Mesenchymal stem cell (in vitro differentiated cells and primary cell): Measurements from ENCODE around the gene RNF214.
"Not testable (repeated sequence)": the region's sequence is repeated elsewhere in the genome, so short reads cannot be mapped to it uniquely, and the experiment has no call there.

Experiments used
- DNase-seq: peaks from one replicate; pipeline ENCODE4 v3.0.0-alpha.2; 2013
- H2AFZ ChIP-seq: one replicate; pipeline ENCODE4 v1.6.1; 2013; ENCODE audit warnings: low read depth, mild to moderate bottlenecking, control low read depth, inconsistent platforms, low read length, moderate library complexity
- H2AK5ac ChIP-seq: 2 replicates; pipeline ENCODE4 v1.6.1; 2013; ENCODE audit warnings: low read length, moderate library complexity, mild to moderate bottlenecking, inconsistent platforms; ENCODE audit not compliant: severe bottlenecking
- H2BK120ac ChIP-seq: one replicate; pipeline ENCODE4 v1.6.1; 2013; ENCODE audit warnings: low read depth, mild to moderate bottlenecking, inconsistent platforms, low read length, moderate library complexity
- H2BK12ac ChIP-seq, 2 experiments: one replicate each; pipeline ENCODE4 v1.6.1; 2013; ENCODE audit warnings: inconsistent platforms in 2 of 2, low read length in 2 of 2, mild to moderate bottlenecking in 2 of 2, moderate library complexity in 2 of 2, control low read depth in 1 of 2
- H2BK15ac ChIP-seq: one replicate; pipeline ENCODE4 v1.6.1; 2013; ENCODE audit warnings: mild to moderate bottlenecking, low read depth, inconsistent platforms; ENCODE audit not compliant: poor library complexity, severe bottlenecking
- H2BK5ac ChIP-seq: 2 replicates; pipeline ENCODE4 v1.6.1; 2013; ENCODE audit warnings: low read depth, mild to moderate bottlenecking, low read length, control low read depth, inconsistent platforms; ENCODE audit not compliant: poor library complexity, severe bottlenecking
- H3K14ac ChIP-seq, 2 experiments: one replicate each; pipeline ENCODE4 v1.6.1; 2013; ENCODE audit warnings: inconsistent platforms in 2 of 2, low read length in 2 of 2, control low read depth in 1 of 2, mild to moderate bottlenecking in 1 of 2, moderate library complexity in 1 of 2
- H3K18ac ChIP-seq, 2 experiments: one replicate each; pipeline ENCODE4 v1.6.1; 2013; ENCODE audit warnings: inconsistent platforms in 2 of 2, low read length in 2 of 2, control low read depth in 1 of 2, low read depth in 1 of 2, mild to moderate bottlenecking in 1 of 2
- H3K23ac ChIP-seq, 2 experiments: one replicate each; pipeline ENCODE4 v1.6.1; 2013; ENCODE audit warnings: inconsistent platforms in 2 of 2, low read length in 2 of 2, mild to moderate bottlenecking in 2 of 2, moderate library complexity in 2 of 2, control low read depth in 1 of 2
- H3K27ac ChIP-seq: 2 replicates; pipeline ENCODE4 v1.5.1; 2013; ENCODE audit warnings: mild to moderate bottlenecking, moderate library complexity, low read length, control low read depth, inconsistent platforms; ENCODE audit not compliant: poor library complexity, severe bottlenecking
- H3K27me3 ChIP-seq, 2 experiments: 2 replicates each; pipeline versions ENCODE4 v1.6.1 to v1.7.0; 2013; ENCODE audit warnings: low read length in 2 of 2, mild to moderate bottlenecking in 2 of 2, moderate library complexity in 2 of 2, control low read depth in 1 of 2, inconsistent platforms in 1 of 2; ENCODE audit not compliant: control insufficient read depth in 1 of 2, insufficient read depth in 1 of 2
- H3K36me3 ChIP-seq, 2 experiments: 2 replicates each; pipeline versions ENCODE4 v1.6.1 to v1.7.0; 2013; ENCODE audit warnings: low read length in 2 of 2, control low read depth in 1 of 2, inconsistent platforms in 1 of 2, low read depth in 1 of 2, mild to moderate bottlenecking in 1 of 2; ENCODE audit not compliant: insufficient read depth in 2 of 2, control insufficient read depth in 1 of 2
- H3K4ac ChIP-seq, 2 experiments: one replicate each; pipeline ENCODE4 v1.6.1; 2013; ENCODE audit warnings: inconsistent platforms in 2 of 2, low read length in 2 of 2, mild to moderate bottlenecking in 2 of 2, moderate library complexity in 2 of 2, control low read depth in 1 of 2, low read depth in 1 of 2
- H3K4me1 ChIP-seq: 2 replicates; pipeline ENCODE4 v1.6.1; 2013; ENCODE audit warnings: low read depth, low read length, control low read depth; ENCODE audit not compliant: control insufficient read depth, insufficient read depth
- H3K4me2 ChIP-seq: 2 replicates; pipeline ENCODE4 v1.6.1; 2013; ENCODE audit warnings: low read length, mild to moderate bottlenecking, inconsistent platforms; ENCODE audit not compliant: poor library complexity, severe bottlenecking
- H3K4me3 ChIP-seq, 2 experiments: 2 replicates each; pipeline versions ENCODE4 v1.5.1 to v1.7.0; 2013; ENCODE audit warnings: low read length in 2 of 2, mild to moderate bottlenecking in 2 of 2, control low read depth in 1 of 2, low read depth in 1 of 2; ENCODE audit not compliant: insufficient read depth in 1 of 2
- H3K79me1 ChIP-seq: replicated peaks from 2 replicates; pipeline ENCODE4 v1.6.1; 2013; ENCODE audit warnings: mild to moderate bottlenecking, control low read depth, low read length, inconsistent platforms; ENCODE audit not compliant: poor library complexity, severe bottlenecking
- H3K9ac ChIP-seq: 2 replicates; pipeline ENCODE4 v1.7.0; 2013; ENCODE audit warnings: mild to moderate bottlenecking, low read length, moderate library complexity
- H3K9me3 ChIP-seq: 2 replicates; pipeline ENCODE4 v1.7.0; 2013; ENCODE audit warnings: mild to moderate bottlenecking, low read length; ENCODE audit not compliant: control insufficient read depth
- H4K8ac ChIP-seq: one replicate; pipeline ENCODE4 v1.6.1; 2013; ENCODE audit warnings: inconsistent platforms, mild to moderate bottlenecking, low read length, moderate library complexity
- H4K91ac ChIP-seq: one replicate; pipeline ENCODE4 v1.6.1; 2013; ENCODE audit warnings: mild to moderate bottlenecking, low read length, inconsistent platforms
- WGBS: methylation state at CpG from one replicate; pipeline ENCODE4 v1.1.7; 2013; ENCODE audit warnings: mixed read lengths; 5-methylcytosine and 5-hydroxymethylcytosine counted together

The RNF214 gene

GRCh38 chr11:117319214-117319840, 86.9 kb downstream of the RNF214 start:
- DNase-seq, result no peak
- 87% methylated on average over 3 of the region's 5 CpGs for WGBS

GRCh38 chr11:117327255-117327566, 94.7 kb downstream of the RNF214 start:
- H2AK5ac ChIP-seq, DNase-seq, H3K4me1 ChIP-seq, H3K4ac ChIP-seq, H4K91ac ChIP-seq, H3K27ac ChIP-seq, H3K14ac ChIP-seq, H2BK5ac ChIP-seq, H2BK120ac ChIP-seq, H3K18ac ChIP-seq, H3K4me2 ChIP-seq, H2BK15ac ChIP-seq, H2AFZ ChIP-seq, H3K23ac ChIP-seq, H3K36me3 ChIP-seq, H2BK12ac ChIP-seq, H3K9me3 ChIP-seq, H3K27me3 ChIP-seq: not testable (repeated sequence)
- WGBS, result 18% methylated on average over 3 of the region's 5 CpGs
- peak overlapping the region; percentile 37 for H4K8ac ChIP-seq
- H3K4me3 ChIP-seq, result peak overlapping the region in 1 of 2 experiments; percentile 86
- H3K9ac ChIP-seq, result peak overlapping the region; percentile 96
- H3K79me1 ChIP-seq, result peaks cover 11% of the 10 kb centered on the region

More at GRCh38 chr11:117319214-117319840, 86.9 kb downstream of the RNF214 start:
- Histone ChIP-seq H2BK5ac (no peak overlapping the region), H3K27ac (no peak overlapping the region), H3K27me3 (no peaks in the 10 kb centered on the region), H3K4me1 (peaks cover 15% of the 10 kb centered on the region), H4K8ac (no peak overlapping the region), H3K4me2 (no peak overlapping the region), H3K36me3 (no peaks in the 10 kb centered on the region), H3K14ac (no peak overlapping the region), H3K9ac (no peak overlapping the region), H4K91ac (no peak overlapping the region), H2BK15ac (no peak overlapping the region), H3K18ac (no peak overlapping the region), H3K4ac (no peak overlapping the region), H2AK5ac (no peak overlapping the region), H3K9me3 (no peaks in the 10 kb centered on the region), H2BK12ac (no peak overlapping the region), H2AFZ (no peak overlapping the region), H3K4me3 (no peak overlapping the region), H3K79me1 (peaks cover 14% of the 10 kb centered on the region), H3K23ac (no peak overlapping the region), H2BK120ac (no peak overlapping the region)

- under 1% methylated on average over 64 of the region's 64 CpGs for WGBS
- Histone ChIP-seq H4K8ac (peak within 1 kb of the TSS; percentile 85), H3K9ac (peak within 1 kb of the TSS; percentile 96), H2BK5ac (peak within 1 kb of the TSS; percentile 61), H3K79me1 (peaks cover 14% of the 10 kb centered on the region), H3K4ac (peak within 1 kb of the TSS; percentile 31 to 78), H2BK15ac (peak within 1 kb of the TSS; percentile 98), H3K4me2 (peak within 1 kb of the TSS; percentile 84), H3K4me1 (peaks cover 4% of the 10 kb centered on the region), H3K27ac (peak within 1 kb of the TSS; percentile 78), H4K91ac (peak within 1 kb of the TSS; percentile 61), H2AFZ (peak within 1 kb of the TSS; percentile 80), H3K9me3 (no peaks in the 10 kb centered on the region), H2BK12ac (peak within 1 kb of the TSS in 1 of 2 experiments; percentile 75), H3K36me3 (no peaks in the 10 kb centered on the region), H3K4me3 (peak within 1 kb of the TSS; percentile 85 to 86), H3K14ac (peak within 1 kb of the TSS in 1 of 2 experiments; percentile 80), H3K23ac (peak within 1 kb of the TSS in 1 of 2 experiments; percentile 59), H3K18ac (peak within 1 kb of the TSS; percentile 83 to 91), H2AK5ac (no peak within 1 kb of the TSS), H3K27me3 (no peaks in the 10 kb centered on the region), H2BK120ac (peak within 1 kb of the TSS; percentile 84)
- peak; percentile 97 for DNase-seq
Observed at GRCh38 chr11:117327567-117328374, 95.3 kb downstream of the RNF214 start, which contains the start of gene CEP164. Gene CEP164, plus strand, starts transcription at chr11:117327854. Its CDS starts 10,733 bp downstream, at chr11:117338587.

DNA sequence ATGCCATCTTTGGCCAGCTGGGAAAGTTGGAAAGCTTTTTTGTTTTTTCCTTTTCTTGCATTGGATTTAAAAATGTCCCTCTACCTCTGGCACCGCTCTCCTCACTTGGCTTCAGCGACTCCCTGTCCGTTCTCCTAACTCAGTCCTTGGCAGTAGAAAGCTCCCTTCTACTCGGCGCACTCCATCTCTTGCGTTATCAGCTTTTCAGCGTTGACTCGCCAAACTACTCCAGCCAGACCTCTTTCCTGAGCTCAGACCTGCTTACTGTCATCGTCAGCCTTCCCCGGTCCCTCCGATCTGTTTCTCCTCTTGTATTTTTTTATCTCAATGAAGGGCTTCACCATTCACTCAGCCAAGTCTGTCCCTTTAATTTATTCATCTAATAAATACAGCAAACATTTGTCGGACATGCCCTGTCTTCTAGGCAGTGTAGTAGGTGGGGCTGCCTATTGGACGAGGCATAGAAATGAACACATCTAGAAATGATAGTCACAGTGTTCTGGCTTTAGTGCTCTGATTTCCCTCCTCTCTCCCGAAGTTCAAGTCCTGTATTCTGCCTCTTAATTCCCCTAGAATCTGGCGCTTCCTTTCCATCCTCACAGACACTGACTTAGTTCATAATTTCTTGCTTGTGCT, 96.0 kb downstream of the RNF214 start:
- Histone ChIP-seq H2BK12ac (no peak overlapping the region), H3K4me2 (peak overlapping the region; percentile 84), H2BK15ac (no peak overlapping the region), H3K4me1 (peaks cover 4% of the 10 kb centered on the region), H3K18ac (peak overlapping the region; percentile 68 to 83), H3K36me3 (no peaks in the 10 kb centered on the region), H2AFZ (peak overlapping the region; percentile 80), H3K14ac (no peak overlapping the region), H3K4me3 (peak overlapping the region; percentile 85 to 86), H3K27ac (peak overlapping the region; percentile 78), H2AK5ac (no peak overlapping the region), H4K8ac (no peak overlapping the region), H2BK5ac (no peak overlapping the region), H3K79me1 (peaks cover 18% of the 10 kb centered on the region), H2BK120ac (no peak overlapping the region), H3K23ac (no peak overlapping the region), H3K27me3 (no peaks in the 10 kb centered on the region), H3K9me3 (no peaks in the 10 kb centered on the region), H4K91ac (no peak overlapping the region), H3K9ac (peak overlapping the region; percentile 96), H3K4ac (peak overlapping the region in 1 of 2 experiments; percentile 78)
- WGBS, result 13% methylated on average over 15 of the region's 15 CpGs
- DNase-seq, result peak; percentile 75
